Progenitor cell of endocrine pancreas (in vitro differentiated cells): ENCODE results near the gene SENP7. TPM values are rescaled to one million over a fixed set of nuclear protein-coding genes. Genes with fewer than 3 reads are reported as not detected.

Source experiments
- DNase-seq: peaks from one replicate; pipeline ENCODE4 v3.0.0; 2021; ENCODE audit warnings: low spot score; ENCODE audit not compliant: unreplicated experiment
- H3K27ac Mint-ChIP-seq: 2 replicates; pipeline ENCODE4 v1.8.0; 2021; ENCODE audit warnings: mild to moderate bottlenecking, moderate library complexity, mixed read lengths
- H3K27me3 Mint-ChIP-seq: 2 replicates; pipeline ENCODE4 v1.8.0; 2021; ENCODE audit warnings: mixed read lengths
- H3K36me3 Mint-ChIP-seq: 2 replicates; pipeline ENCODE4 v1.8.0; 2022; ENCODE audit warnings: mixed read lengths; ENCODE audit not compliant: insufficient read depth
- H3K4me1 Mint-ChIP-seq: 2 replicates; pipeline ENCODE4 v1.8.0; 2021; ENCODE audit warnings: low read depth, mixed read lengths
- H3K4me3 Mint-ChIP-seq: 2 replicates; pipeline ENCODE4 v1.8.0; 2021; ENCODE audit warnings: low read depth, mild to moderate bottlenecking, moderate library complexity, mixed read lengths
- H3K9me3 Mint-ChIP-seq: 2 replicates; pipeline ENCODE4 v1.8.0; 2021; ENCODE audit warnings: low read depth, mixed read lengths
- CTCF ChIP-seq: fragments of 200-600 bp; sonication (generic); IDR thresholded peaks from one replicate; pipeline ENCODE4 v1.5.0; 2021; ENCODE audit warnings: antibody characterized with exemption, mild to moderate bottlenecking; ENCODE audit not compliant: unreplicated experiment
- total RNA-seq: library from RNA; stranded (reverse); gene quantifications from 2 replicates; pipeline ENCODE4 v1.2.1, GENCODE V29; 2021

SENP7 gene
- total RNA-seq, 1 donor from 2014 or later: 63.7 TPM

DNA sequence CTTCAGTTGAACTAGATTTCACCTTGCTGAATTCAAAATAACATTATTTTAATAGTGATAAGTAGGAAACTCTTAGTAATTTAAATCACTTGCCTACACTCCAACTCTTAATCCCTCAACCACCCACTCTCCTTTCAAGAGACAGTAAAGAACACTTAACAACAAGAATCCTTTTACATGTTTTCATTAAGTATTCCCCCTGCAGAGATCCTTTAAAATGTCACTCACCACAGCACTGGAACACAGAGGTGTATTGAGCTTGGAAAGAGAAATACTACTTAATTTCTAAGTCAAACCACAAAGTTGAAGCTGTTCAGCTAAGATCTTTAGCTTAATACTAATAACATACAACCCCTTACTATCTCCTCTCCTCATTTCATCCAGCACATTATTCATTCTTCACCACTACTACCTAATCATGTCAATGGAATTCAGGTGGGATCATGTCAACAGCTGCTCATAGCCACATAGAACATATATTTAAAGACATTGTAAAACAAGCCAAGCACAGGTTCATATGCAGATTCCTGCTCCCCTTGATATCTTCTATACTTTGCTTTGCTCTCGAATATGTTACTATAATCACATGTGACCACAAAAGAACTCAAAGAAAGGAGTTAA lies 233.1 kb downstream of the SENP7 start:
- H3K36me3 Mint-ChIP-seq: no peaks in the 10 kb centered on the region
- H3K4me3 Mint-ChIP-seq: no peak overlapping the region
- H3K4me1 Mint-ChIP-seq: no peaks in the 10 kb centered on the region
- no peak overlapping the region for H3K27ac Mint-ChIP-seq
- H3K27me3 Mint-ChIP-seq: no peaks in the 10 kb centered on the region
- no peaks in the 10 kb centered on the region for H3K9me3 Mint-ChIP-seq
- DNase-seq: no peak
- no peak for TF ChIP-seq CTCF

GRCh38 chr3:101279162-101279561 lies 233.8 kb downstream of the SENP7 start:
- H3K9me3 Mint-ChIP-seq: no peaks in the 10 kb centered on the region

DNA sequence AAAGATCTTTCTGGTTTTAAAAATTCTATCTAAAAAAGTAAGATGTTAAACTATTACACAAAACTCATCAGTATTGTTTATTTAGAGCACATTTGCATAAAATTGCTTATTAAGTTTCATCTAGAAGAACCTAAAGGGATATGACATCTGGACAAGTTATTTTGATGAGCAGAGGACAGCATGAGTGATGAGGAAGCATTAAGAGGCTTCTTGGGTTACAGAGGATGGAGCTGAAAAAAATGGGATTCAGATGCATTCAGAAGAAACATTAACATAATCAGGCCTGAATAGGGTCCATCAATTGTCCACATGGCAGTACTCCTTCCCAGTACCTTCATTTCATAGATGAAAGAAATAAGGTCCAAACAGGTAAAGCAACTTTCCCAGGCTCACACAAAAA lies 234.3 kb downstream of the SENP7 start:
- Mint-ChIP-seq H3K4me3 (no peak overlapping the region), H3K27me3 (no peaks in the 10 kb centered on the region), H3K36me3 (no peaks in the 10 kb centered on the region), H3K4me1 (no peaks in the 10 kb centered on the region), H3K9me3 (no peaks in the 10 kb centered on the region), H3K27ac (no peak overlapping the region)
- DNase-seq: no peak
- TF ChIP-seq CTCF: no peak

More at GRCh38 chr3:101279162-101279561, 233.8 kb downstream of the SENP7 start:
- Mint-ChIP-seq H3K27me3 (no peaks in the 10 kb centered on the region), H3K4me1 (no peaks in the 10 kb centered on the region), H3K27ac (no peak overlapping the region), H3K4me3 (no peak overlapping the region), H3K36me3 (no peaks in the 10 kb centered on the region)
- no peak for DNase-seq
- no peak for TF ChIP-seq CTCF

Other genes with a start within 250 kb of the SENP7 start
- 0.82 and 0.98 TPM in 2 replicates for gene IMPG2, start 192.6 kb downstream of the SENP7 start, total RNA-seq
- 24.0 and 24.4 TPM in 2 replicates for gene TRMT10C, start 48.7 kb upstream of the SENP7 start, total RNA-seq
- gene PCNP, start 61.0 kb upstream of the SENP7 start, total RNA-seq: 154 and 155 TPM in 2 replicates
- gene ZBTB11, start 163.9 kb upstream of the SENP7 start, total RNA-seq: 17.8 and 18.8 TPM in 2 replicates
- gene RPL24, start 173.5 kb upstream of the SENP7 start, total RNA-seq: 1,063 and 1,124 TPM in 2 replicates
- gene CEP97, start 211.4 kb upstream of the SENP7 start, total RNA-seq: 21.9 and 24.5 TPM in 2 replicates